GM12878 (cell line): Measurements from ENCODE around the gene LRRC51. TPM values are rescaled to one million over a fixed set of nuclear protein-coding genes. Genes with fewer than 3 reads are reported as not detected.

ENCODE experiments used
- ATAC-seq: fragments of 200-7000 bp; cut with Tn5 transposase; 3 replicates; pipeline ENCODE4 v1.9.1; 2020; ENCODE audit warnings: mild to moderate bottlenecking, moderate library complexity
- BruUV-seq: library from RNA; stranded (reverse); fragments of 400-500 nt; replicated peaks from 2 replicates; lab custom pipeline; 2021; lab: Mats Ljungman, UMichigan
- CTCF ChIA-PET: fragments of 300-600 bp; sonication (Branson Sonifier 250); formaldehyde crosslinking; extraction: SDS; loops from one replicate; lab custom pipeline; 2021; ENCODE audit warnings: inconsistent platforms; lab: Yijun Ruan, JAX
- POLR2A ChIA-PET: fragments of 350-600 bp; formaldehyde crosslinking; extraction: SDS; loops from one replicate; lab custom pipeline; 2021; ENCODE audit warnings: inconsistent platforms; lab: Charles Lee
- RAD21 ChIA-PET: fragments of 300-600 bp; sonication (Branson Sonifier 250); formaldehyde crosslinking; loops from one replicate; lab custom pipeline; 2023; ENCODE audit warnings: antibody characterized with exemption; ENCODE audit not compliant: unreplicated experiment; lab: Charles Lee
- SMC1A ChIA-PET: fragments of 300-600 bp; sonication (Branson Sonifier 250); formaldehyde crosslinking; loops from one replicate; lab custom pipeline; 2023; ENCODE audit not compliant: unreplicated experiment, uncharacterized antibody; lab: Charles Lee
- DNase-seq: peaks from one replicate; pipeline ENCODE4 v3.0.0-alpha.2; 2011; ENCODE audit warnings: low read depth, low spot score
- FAIRE-seq: peaks from 3 replicates; lab custom pipeline; 2011; peaks lifted over from hg19 to GRCh38; lab: Jason Lieb, UNC
- H2AFZ ChIP-seq: 2 replicates; pipeline ENCODE4 v1.6.0; 2011; ENCODE audit warnings: low read depth, low read length, control low read depth; ENCODE audit not compliant: control insufficient read depth
- H3K27ac ChIP-seq: 2 replicates; pipeline ENCODE4 v1.5.1; 2011; ENCODE audit warnings: control low read depth; ENCODE audit not compliant: control insufficient read depth, insufficient read depth
- H3K27me3 ChIP-seq, 2 experiments: replicated peaks in 1 of 2; 2 replicates each; pipeline versions ENCODE4 v1.6.0 to v1.6.1; 2011; ENCODE audit warnings: low read length in 1 of 2; ENCODE audit not compliant: control insufficient read depth in 2 of 2, insufficient read depth in 2 of 2
- H3K36me3 ChIP-seq, 2 experiments: 2 replicates each; pipeline ENCODE4 v1.5.1; 2011; ENCODE audit warnings: low read length in 1 of 2; ENCODE audit not compliant: control insufficient read depth in 2 of 2, insufficient read depth in 2 of 2
- H3K4me1 ChIP-seq: 2 replicates; pipeline ENCODE4 v1.6.1; 2011; ENCODE audit warnings: mild to moderate bottlenecking, low read length, moderate library complexity, mixed read lengths; ENCODE audit not compliant: control insufficient read depth, insufficient read depth
- H3K4me2 ChIP-seq: 2 replicates; pipeline ENCODE4 v1.6.0; 2011; ENCODE audit warnings: control low read depth; ENCODE audit not compliant: control insufficient read depth, insufficient read depth
- H3K4me3 ChIP-seq: fragments of 200-600 bp; sonication (generic); 2 replicates; pipeline ENCODE4 v1.5.1; 2016
- H3K79me2 ChIP-seq: 2 replicates; pipeline ENCODE4 v1.6.0; 2011; ENCODE audit warnings: low read length; ENCODE audit not compliant: control insufficient read depth, insufficient read depth
- H3K9ac ChIP-seq: 2 replicates; pipeline ENCODE4 v1.8.0; 2011; ENCODE audit warnings: low read length, control low read depth, mixed read lengths; ENCODE audit not compliant: control insufficient read depth, insufficient read depth
- H3K9me3 ChIP-seq: replicated peaks from 3 replicates; pipeline ENCODE4 v1.5.1; 2011; ENCODE audit warnings: mild to moderate bottlenecking, low read length; ENCODE audit not compliant: control insufficient read depth, insufficient read depth
- H4K20me1 ChIP-seq: 2 replicates; pipeline ENCODE4 v1.6.0; 2011; ENCODE audit not compliant: control insufficient read depth, insufficient read depth
- E2F8 ChIP-seq: fragments of 450-650 bp; IDR thresholded peaks from 2 replicates; pipeline ENCODE4 v1.6.1; 2018; ENCODE audit warnings: mild to moderate bottlenecking, low read depth, moderate library complexity; ENCODE audit not compliant: partially characterized antibody
- HDGF ChIP-seq: fragments of 450-650 bp; IDR thresholded peaks from 2 replicates; pipeline ENCODE4 v1.6.1; 2016; ENCODE audit warnings: antibody characterized with exemption
- NFIC ChIP-seq: IDR thresholded peaks from 2 replicates; pipeline ENCODE4 v1.6.1; 2012; ENCODE audit warnings: low read depth, mild to moderate bottlenecking, inconsistent platforms, low read length, moderate library complexity
- SMARCA5 ChIP-seq: fragments of 450-650 bp; IDR thresholded peaks from 2 replicates; pipeline ENCODE4 v1.6.1; 2017; ENCODE audit warnings: mild to moderate bottlenecking
- WGBS: methylation state at CpG from one replicate; pipeline ENCODE4 v1.1.6; 2016; ENCODE audit warnings: low lambda C conversion rate; ENCODE audit not compliant: insufficient replicate concordance, insufficient coverage; ENCODE audit errors: missing lambda C conversion rate; 5-methylcytosine and 5-hydroxymethylcytosine counted together
- in situ Hi-C: fragments of 300-500 bp; cut with MboI; formaldehyde crosslinking; loops from 9 replicates; pipeline ENCODE4 v1.14.3; 2018; ENCODE audit warnings: mixed read lengths
- intact Hi-C: fragments of 100-400 bp; cut with micrococcal nuclease; formaldehyde crosslinking; loops from one replicate; pipeline ENCODE4 v1.14.2; 2022; ENCODE audit not compliant: unreplicated experiment
- polyA plus RNA-seq, 11 experiments: library from polyadenylated mRNA; depleted of rRNA in 4 of 11; unstranded in 6 of 11; stranded (reverse) in 5 of 11; fragments of >200 nt; fragmentation: Nextera tagmentation in 4 of 11; fragmentation: Illumina TruSeq in 1 of 11; extraction: Ambion mirVana in 4 of 11; extraction: Trizol in 1 of 11; gene quantifications; 1 replicate in 1 of 11; 2 replicates in 10 of 11; pipeline versions ENCODE4 v1.2.1 to v1.2.3, GENCODE V29; 2011 to 2016; ENCODE audit warnings: inconsistent platforms in 2 of 11, missing spikeins in 2 of 11, low read depth in 1 of 11
- total RNA-seq, 4 experiments: library from RNA; depleted of rRNA in 3 of 4; stranded (reverse); fragments of >200 nt in 3 of 4; fragmentation: Illumina TruSeq in 1 of 4; extraction: Trizol in 1 of 4; gene quantifications; 2 replicates each; pipeline versions ENCODE4 v1.2.1 to v1.2.3, GENCODE V29; 2013 to 2021

Gene LRRC51
- total and polyA plus RNA-seq, 10 of the 15 experiments (the other 5 are each of a cell fraction or from before 2014, with no cell fraction given), result 2.6 to 8.6 (median 5.4) TPM

- TF ChIP-seq NFIC (no peak), HDGF (no peak)
Observed at GRCh38 chr11:72037554-72038311, 42.9 kb upstream of the LRRC51 start (continued).

GRCh38 chr11:72038491-72038890, 42.2 kb upstream of the LRRC51 start:
- peak overlapping the region; percentile 88 for H3K4me2 ChIP-seq
- peak overlapping the region; percentile 82 for H3K9ac ChIP-seq
- WGBS, result 86% methylated on average over 1 of the region's 2 CpGs
- DNase-seq (no peak), ATAC-seq (no peak), FAIRE-seq (no peak)
- H4K20me1 ChIP-seq, result no peaks in the 10 kb centered on the region
- peak overlapping the region; percentile 71 for H3K27ac ChIP-seq
- H3K4me1 ChIP-seq, result peaks cover 35% of the 10 kb centered on the region
- H2AFZ ChIP-seq, result no peak overlapping the region
- intact Hi-C loops, result no loop called here
- ChIA-PET CTCF (interaction anchor here (0.5 to 4.4 kb wide), 19 partner anchors 12 to 106 kb away, joined by 3 to 63 read pairs (median 4); no protein-coding TSS in a partner anchor), POLR2A (interaction anchor here (0.5 to 3.9 kb wide), 16 partner anchors 28 to 185 kb away, joined by 3 to 15 read pairs (median 5); partner anchors contain the start of gene ANAPC15), RAD21 (interaction anchor here (1.0 to 4.7 kb wide), 15 partner anchors 8 to 393 kb away, joined by 3 to 46 read pairs (median 7); partner anchors contain the start of gene ANAPC15), SMC1A (interaction anchor here (0.7 to 4.3 kb wide), 17 partner anchors 8 to 74 kb away, joined by 3 to 48 read pairs (median 10); partner anchors contain the start of gene ANAPC15)
- H3K36me3 ChIP-seq, result peaks cover 1 to 17% of the 10 kb centered on the region in 2 experiments
- in situ Hi-C loops, result no loop called here
- peaks cover 70% of the 10 kb centered on the region for H3K79me2 ChIP-seq
- no peaks in the 10 kb centered on the region for H3K27me3 ChIP-seq
- peak overlapping the region; percentile 65 for H3K4me3 ChIP-seq
- TF ChIP-seq SMARCA5 (no peak), E2F8 (no peak)
- TF ChIP-seq, all 136 proteins: peak for 0
- no peaks in the 10 kb centered on the region for H3K9me3 ChIP-seq
- no TSS peak for BruUV-seq
